C4-2B (cell line): Measurements from ENCODE around the gene KIF26B.

Experiments
- ZFX ChIP-seq: fragments of 450-650 bp; IDR thresholded peaks from 2 replicates; pipeline ENCODE4 v1.6.1; 2017
- TF ChIP-seq, protein P1 (sequence below): fragments of 450-650 bp; conservative IDR thresholded peaks from 2 replicates; pipeline ENCODE4 v1.5.1; 2017; ENCODE audit warnings: mild to moderate bottlenecking

DNA sequence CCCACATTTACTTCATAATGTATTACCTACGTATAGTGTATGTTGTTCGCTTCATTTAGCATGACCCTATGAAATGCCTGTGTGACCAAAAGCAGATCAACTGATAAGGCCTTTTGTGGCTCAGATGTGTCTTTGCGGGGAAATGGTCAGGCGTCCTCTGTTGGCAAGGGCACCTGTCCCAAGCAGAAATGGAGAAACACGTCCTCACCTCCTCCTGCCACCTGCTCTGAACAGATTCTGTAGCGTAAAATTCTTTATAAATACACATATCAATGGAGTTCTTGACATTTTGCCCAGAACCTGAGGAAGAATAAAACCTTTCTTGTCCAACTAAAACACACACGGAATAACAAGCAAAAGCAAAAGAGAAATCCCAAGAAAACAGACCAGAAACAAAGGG is 417.9 kb downstream of the KIF26B start:
- TF ChIP-seq, protein P1, sequence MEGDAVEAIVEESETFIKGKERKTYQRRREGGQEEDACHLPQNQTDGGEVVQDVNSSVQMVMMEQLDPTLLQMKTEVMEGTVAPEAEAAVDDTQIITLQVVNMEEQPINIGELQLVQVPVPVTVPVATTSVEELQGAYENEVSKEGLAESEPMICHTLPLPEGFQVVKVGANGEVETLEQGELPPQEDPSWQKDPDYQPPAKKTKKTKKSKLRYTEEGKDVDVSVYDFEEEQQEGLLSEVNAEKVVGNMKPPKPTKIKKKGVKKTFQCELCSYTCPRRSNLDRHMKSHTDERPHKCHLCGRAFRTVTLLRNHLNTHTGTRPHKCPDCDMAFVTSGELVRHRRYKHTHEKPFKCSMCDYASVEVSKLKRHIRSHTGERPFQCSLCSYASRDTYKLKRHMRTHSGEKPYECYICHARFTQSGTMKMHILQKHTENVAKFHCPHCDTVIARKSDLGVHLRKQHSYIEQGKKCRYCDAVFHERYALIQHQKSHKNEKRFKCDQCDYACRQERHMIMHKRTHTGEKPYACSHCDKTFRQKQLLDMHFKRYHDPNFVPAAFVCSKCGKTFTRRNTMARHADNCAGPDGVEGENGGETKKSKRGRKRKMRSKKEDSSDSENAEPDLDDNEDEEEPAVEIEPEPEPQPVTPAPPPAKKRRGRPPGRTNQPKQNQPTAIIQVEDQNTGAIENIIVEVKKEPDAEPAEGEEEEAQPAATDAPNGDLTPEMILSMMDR: no peak
- TF ChIP-seq ZFX: no peak
